IPS-NIHi7 (cell line): ENCODE results near the gene PRR15.

Experiments used
- DNase-seq: peaks from one replicate; pipeline ENCODE4 v3.0.0; 2012; ENCODE audit warnings: mixed read lengths; ENCODE audit errors: extremely low spot score

PRR15 gene

DNA sequence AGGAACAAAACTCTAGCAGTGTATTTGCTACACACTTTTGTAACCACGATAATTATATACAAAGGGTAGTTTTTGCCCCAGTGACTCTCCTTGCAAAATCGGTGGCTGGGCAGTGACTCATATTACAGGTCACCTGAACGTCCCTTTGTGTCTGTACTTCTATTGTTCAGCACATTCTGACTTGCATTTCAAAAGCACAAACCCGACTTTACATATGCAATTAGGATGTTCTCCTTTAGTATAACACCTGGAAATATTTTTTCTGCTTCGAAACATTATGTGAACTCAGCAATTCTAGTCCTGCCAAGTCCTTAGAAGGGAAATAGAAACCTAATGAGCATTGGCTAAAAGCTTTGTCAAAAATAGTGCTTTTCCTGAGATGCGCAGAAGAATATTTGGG lies 6.0 kb downstream of the PRR15 start:
- DNase-seq = no peak

DNA sequence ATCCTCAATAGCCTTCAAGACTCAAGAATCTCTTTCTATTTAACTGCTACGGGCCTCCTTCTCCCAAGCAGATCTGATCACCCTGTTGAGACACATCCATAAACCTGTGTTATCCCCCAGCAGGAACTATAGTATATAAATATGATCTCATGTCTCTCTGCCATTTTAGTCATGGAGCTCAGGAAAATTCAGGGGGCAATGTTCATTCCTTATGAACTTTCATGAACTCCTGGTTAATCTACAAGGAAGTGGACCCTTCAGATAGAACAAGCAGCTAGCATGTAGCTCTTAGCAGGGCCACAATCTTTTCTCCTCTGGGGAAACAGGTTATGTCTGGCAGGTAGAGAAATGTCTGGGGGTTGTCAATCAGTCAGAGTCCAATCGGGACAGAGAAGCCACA lies 8.9 kb downstream of the PRR15 start:
- no peak for DNase-seq

DNA sequence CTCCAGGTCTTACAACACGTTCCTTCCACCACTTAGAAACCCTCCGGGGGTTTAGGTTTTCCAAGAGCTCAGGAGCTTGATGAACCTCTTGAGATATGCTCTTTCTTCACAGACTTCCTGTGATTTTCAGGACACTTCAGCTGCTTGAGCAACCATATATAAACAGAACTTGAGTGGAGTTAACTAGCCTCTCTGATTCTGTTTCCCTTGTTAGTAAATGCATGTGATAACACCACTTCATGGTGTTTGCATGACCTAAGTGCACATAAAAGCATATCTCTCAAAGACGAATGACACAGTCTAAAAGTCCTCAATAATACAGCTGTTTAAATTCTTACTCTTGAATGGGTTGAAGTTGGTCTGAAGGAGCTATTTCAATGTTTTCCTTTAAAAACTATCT lies 9.9 kb downstream of the PRR15 start:
- DNase-seq = no peak

DNA sequence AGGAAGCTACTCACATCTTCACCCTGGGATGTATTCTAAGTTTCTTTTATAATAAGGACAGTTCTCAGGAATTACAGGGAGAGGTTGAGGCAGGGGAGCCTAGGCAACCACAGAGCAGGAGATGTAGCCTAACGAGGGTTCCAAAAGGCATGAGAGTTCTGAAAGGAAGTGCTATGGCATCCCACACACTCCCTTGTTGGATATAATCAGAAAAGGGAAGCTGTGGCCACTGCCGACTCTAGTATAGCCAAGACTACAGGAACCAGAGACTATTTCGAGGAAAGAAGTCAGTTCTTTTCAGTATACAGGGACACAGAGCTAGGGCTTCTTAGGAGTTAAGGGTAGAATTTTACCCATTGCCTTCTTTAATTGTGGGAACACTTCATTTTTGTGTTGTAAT lies 11.0 kb downstream of the PRR15 start:
- DNase-seq = no peak

DNA sequence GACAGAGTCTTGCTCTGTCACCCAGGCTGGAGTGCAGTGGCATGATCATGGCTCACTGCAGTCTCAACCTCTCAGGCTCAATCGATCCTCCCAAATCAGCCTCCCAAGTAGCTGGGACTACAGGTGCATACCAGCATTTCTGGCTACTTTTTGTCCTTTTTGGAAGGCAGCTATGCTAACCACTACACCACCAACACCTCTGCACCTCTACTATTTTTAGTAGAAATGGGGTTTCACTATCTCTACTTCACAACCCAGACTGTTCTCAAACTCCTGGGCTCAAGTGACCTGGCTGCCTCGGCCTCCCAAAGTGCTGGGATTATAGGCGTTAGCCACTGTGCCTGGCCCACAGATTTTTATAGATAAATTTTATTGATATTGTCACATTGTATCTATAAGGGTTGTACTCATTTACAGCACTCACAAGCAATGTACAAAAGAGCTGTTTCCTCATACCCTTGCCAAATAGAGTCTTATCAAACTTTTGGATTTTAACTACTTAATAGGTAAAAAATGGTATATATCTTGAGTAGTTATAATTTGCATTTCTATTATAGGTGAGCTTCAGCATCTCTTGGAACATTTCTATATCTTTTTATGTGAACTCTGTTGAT lies 23.7 kb downstream of the PRR15 start:
- DNase-seq = no peak

DNA sequence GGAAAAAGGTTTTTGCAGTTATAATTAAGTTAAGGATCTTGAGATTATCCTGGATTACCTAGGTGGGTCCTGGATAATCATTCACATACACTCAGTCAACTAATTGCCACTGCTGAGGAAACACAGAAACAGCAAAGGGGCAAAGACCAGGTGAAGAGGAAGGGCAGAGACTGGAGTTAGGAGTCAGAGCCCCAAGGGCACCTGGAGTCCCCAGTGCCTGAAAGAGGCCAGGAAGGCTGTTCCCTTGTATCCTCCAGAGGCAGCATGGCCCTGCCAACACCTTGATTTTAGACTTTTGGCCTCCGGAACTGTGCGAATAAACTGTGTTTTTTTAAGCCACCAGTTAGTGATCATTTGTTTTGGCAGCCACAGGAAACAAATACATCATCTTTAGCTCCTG lies 24.6 kb downstream of the PRR15 start:
- no peak for DNase-seq

DNA sequence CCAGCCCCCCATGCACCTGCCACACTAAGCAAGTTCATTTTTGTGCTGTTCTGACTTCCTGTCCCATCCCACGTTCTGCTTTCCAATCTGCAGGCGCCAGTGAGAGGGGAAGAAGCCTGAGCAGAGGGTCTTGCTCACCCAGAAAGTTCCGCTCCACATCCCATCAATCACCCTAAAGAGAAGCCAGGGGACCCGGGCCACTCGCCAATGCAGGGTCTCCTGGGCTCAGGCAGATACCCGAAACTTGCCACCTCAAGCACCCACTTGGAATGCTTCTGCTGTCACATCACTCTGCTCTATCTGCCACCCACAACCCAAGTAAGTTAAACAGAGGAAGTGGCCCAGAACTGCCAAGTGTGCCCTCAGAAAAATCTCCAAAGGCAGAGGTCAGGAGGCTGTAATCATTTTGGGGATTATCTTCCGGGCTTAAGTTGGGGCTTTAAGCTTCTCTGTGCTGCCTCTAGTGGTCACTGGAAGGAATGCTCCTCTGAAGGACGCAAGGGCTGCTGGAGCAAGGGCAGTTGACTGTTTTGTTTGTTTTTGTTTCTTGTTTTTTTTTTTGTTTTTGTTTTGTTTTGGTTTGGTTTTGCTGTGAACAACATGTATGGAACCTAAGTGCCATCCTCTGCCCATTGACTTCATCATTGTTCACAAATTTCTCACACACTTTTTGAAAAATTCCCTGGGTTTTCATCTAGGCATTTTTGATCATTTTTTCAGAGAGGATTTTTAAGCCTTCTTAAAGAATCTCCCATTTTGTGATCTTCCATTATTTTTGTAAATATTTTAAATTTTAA lies 25.5 kb downstream of the PRR15 start:
- DNase-seq = peak; percentile 80

DNA sequence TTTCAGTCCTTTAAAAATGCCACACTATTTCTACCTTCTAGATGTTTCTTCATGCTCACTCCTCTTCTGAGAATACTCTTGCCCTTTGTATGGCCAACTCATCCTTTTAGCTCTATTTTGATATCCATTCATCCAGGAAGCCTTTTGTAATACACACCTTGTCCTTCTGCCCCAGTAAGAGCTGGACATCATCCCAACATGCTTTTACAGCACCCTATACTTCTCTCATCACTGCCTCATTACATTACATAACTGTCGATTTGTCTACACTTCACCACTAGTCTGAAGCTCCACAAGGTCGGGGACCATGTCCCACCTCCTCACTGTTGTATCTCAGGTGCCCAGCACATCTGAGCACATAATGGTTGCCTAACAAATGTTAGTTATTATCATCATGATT lies 29.2 kb downstream of the PRR15 start:
- no peak for DNase-seq

DNA sequence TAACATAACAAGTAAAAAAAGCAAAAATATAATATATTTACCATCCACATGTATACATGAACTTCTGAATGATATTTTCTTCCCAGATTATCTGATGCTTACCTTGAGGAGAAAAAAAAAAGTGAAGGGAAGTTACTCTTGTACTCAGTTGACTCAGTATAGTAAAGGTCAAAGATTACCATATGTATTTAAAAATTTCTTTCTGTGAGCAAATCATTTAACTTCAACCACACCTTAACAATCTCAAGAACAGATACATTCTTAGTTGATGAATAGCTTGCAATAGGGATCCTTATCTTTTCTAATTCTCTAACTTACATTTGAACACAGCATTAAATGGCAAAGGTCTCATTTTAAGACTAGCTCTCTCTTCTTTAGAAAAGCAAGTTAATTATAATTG lies 29.8 kb downstream of the PRR15 start:
- DNase-seq = no peak

DNA sequence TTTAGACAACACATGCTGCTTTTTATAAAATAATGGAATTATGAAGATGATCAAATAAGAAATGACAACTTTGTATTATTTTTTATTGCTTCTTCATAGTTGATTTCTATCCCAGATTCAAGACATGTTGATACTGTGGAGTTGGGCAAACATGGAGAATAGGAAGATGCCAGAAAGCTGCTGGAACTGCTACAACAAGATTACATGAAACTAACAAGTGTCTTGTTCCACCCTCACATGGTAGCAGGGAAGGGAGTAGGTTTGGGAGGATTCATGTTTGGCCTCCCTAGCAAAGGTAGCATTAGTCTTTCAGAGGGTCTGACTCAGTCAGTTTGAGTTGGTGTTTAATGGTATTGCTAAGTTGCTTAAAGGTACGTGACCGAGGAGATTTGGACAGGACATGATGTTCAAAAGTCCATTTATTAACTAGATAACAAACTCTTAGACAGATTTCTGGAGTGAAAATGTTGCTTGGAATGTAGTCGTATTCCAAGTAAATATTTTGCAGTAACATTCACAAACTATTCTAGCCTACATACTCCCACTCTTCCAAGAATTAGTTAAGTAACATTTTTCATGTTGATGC lies 33.1 kb downstream of the PRR15 start:
- DNase-seq = no peak

DNA sequence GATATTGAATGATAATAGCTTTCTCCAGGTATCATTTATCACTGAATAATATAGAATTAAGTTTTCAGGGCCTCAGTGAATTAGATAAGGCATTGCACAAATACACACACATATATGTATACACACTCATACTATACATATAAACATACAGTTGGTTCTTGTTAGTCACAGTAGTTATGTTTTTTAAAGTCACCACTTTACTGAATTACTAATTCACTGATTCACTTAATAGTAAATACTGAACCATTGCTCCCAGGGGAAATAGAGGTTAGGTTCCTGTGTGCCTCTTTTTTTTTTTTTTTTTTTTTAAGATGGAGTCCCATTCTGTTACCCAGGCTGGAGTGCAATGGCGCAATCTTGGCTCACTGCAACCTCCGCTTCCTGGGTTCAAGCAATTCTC lies 33.6 kb downstream of the PRR15 start:
- no peak for DNase-seq

DNA sequence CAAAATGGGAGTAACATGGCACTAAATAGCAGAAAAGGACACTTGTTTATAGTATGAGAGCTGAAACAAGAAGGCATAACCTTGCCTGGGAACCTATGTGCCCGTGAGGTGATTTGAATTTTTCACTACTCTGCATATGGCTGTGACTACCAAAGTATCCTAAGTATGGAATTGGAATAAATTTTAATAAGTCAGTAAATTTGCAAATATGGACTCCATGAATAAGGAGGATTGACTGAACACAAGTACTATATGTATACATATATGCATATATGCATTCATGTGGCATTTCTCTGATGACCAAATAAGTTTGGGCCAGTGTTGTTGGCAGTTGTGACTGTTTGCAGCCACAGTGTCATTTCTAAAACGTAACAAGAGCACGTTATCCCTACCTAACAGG lies 34.5 kb downstream of the PRR15 start:
- DNase-seq = no peak

DNA sequence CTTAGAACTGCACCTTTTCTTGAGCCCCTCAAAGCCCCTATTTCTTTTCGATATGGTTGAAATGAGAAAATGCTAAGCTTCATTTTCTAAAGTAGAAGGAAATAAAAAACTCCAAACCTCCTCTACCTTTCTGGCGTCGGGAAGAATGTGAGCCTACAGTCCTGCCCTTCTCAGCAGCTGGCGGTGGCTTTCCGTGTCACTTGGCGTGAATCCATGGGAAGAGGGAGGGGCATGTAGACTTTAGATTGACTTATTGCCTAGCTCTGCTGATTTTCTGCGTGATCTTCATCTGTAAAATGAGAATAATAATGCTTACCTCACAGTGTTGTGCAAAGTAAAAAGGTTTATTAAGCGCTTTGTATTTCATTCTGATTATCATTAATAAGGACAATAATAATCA lies 35.0 kb downstream of the PRR15 start:
- no peak for DNase-seq

DNA sequence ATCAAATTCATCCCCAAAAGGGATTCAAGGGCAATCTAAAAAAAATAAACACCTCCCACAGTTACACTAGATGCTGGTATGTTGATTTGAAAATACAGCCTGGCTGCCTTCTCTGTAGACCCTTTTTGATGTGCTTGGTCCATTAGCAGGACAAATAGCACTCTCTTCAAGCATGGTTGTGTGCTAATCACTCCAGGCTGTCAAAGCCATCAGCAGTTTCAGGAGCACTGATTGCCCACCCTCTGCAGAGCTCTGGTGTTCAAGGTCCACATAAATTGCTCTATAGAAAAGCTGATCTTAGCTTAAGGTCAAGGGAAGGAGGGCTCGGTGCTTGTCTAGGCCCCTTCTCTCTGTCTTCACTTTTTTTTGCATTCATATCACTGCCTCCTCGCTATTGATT lies 35.4 kb downstream of the PRR15 start:
- DNase-seq = no peak

DNA sequence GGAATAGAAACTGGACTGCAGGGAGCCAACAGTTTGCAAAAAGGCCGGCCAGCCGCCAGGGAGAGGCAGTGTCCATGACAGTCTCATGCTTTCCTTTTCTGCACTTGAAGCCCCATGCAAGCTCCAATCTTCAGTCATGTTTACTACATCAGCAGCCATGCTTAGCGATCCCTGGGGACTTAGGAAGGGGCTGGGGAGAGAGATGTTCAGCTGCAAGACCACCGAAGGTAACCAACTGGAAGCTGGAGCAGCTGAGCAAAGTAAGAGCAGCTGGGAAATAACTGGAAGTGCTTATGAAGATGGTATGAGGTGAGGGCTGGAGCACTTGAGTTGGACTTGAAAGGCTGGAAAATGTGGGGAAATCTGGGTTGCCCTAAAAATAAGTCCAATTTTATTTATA lies 37.0 kb downstream of the PRR15 start:
- DNase-seq = no peak

DNA sequence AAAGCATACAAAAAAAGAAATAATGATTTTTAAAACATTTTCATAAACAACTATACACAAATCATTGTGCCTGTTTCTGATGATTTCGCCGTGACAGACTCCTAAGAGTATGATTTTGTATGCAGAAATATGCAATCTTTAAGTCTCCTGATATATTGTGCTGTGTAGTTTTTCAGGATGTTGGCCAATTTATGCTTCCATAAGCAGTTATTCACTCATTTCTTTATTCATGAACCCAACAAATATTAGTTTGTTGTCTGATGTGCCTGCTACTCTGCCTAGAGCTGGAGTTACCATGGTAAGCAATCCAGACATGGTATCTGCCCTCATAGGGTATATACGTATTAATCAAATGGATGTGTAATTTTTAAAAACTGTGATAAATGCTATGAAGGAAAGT lies 40.4 kb downstream of the PRR15 start:
- no peak for DNase-seq

DNA sequence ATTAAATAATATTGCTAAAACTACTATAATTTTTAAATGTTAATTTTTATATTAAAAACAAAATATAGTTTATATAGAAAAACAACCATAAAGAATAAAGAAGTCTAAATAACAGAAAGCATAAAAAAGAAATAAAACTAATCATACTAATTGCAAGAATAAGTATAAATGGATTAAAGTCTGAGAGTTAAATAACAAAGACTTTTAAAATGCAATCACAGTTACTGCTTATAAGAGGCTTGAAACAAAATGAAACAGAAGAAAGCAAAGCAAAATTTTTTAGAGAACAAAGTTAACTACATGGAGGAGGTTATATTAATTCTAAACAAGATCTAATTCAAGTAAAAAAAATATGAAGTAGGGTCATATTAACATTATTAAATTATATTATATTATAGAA lies 41.1 kb downstream of the PRR15 start:
- no peak for DNase-seq

DNA sequence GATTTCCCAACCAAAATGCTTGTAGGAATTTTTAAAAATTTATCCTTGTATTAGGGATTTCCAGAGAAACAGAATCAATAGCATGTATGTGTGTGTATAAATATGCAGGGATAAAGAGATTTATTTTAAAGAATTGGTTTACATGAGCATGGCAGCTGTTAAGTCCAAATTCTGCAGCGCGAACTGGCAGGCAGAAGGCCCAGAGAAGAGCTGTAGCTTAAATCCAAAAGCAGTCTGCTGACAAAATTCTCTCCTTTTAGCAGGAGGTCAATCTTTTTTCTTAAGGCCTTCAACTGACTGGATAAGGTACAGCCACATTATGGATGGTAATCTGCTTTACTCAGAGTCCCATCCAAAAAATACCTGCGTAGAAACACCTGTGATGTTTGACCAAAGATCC lies 42.0 kb downstream of the PRR15 start:
- no peak for DNase-seq

DNA sequence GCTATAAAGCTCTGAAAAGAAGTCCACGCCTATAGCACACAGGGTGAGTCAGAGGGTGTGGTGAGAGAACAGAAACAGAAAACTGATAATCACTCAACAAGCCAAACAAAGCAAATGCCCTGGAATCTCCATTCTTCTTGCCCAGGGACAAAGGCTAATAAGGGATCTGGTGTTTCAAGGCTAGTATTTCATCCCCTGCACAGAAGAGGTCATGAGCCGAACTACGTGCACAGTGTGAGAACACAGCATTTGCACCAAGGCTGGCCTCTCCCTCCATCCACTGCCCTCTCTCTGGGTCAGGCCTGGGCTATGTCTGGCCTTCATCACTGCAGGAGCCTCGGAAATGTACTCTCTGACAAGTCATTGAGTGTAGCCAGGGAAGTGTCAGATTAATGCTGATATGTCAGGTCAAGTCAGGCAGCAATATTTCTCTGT lies 42.7 kb downstream of the PRR15 start:
- no peak for DNase-seq

DNA sequence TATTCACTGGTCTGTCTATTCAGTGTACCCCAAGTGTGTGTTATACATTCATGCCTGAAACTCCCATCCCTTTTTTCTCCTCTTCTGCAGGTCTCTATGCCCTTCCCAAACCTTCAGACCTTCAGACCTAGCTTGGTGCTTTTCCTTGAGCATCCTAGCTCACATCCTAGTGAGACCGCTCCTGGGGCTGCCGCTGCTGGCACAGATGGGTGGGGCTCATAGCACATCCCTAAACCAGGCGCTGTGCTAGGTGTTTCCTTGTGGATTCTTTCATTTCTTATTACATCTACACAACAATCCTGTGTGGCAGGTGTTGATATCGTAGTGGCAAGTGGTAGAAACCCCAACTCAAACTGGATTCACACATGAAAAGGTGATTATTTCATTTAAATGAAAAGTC lies 43.2 kb downstream of the PRR15 start:
- no peak for DNase-seq

DNA sequence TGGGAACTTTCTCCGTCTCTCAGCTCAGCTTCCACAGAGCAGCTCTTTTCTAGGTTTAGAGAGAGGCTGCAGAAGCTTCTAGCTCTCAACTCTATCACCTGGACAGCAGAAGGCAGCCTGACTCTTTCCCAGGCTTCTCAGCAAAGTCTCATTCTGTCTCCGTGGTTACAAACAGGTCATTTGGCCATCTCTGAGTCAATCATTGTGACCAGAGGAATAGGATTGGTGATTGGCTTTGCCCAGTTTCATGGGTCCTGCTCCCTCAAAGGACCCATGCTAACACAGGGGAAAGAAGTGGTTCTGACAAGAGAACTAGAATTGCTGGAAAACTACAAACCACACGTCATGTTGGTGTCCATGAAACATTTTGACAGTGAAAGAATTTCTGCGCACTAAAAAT lies 43.6 kb downstream of the PRR15 start:
- DNase-seq = no peak

DNA sequence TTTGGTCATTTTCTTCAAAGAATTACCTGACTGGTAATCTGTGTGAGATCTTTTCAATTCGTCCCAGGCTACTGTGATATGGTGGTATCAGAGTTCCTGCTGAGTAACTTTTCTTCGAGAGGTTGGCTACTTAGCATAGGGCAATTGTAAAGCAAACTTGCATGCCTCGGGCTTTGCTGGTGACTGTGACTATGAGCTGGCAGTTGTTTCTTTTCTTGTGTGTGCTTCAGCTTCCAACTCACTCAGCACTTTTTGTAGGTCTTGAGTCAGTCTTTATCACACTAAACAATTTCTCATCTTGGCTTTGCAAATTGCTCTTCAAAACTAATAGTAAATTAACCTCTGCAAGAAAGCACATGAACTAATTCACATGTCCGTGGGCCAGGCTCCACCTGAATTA lies 44.3 kb downstream of the PRR15 start:
- peak; percentile 47 for DNase-seq
